Posterior cingulate gyrus (tissue), 11 donors: Measurements from ENCODE around the gene DBR1.
"Not testable (repeated sequence)": the region's sequence is repeated elsewhere in the genome, so short reads cannot be mapped to it uniquely, and the experiment has no call there.

Source experiments
- DNase-seq, 10 donors: peaks; one replicate each; pipeline versions ENCODE4 v3.0.0 to v3.0.0-alpha.2; 2020 to 2021; ENCODE audit warnings: mixed read lengths in 3 of 10
- intact Hi-C: fragments of 100-400 bp; cut with DNase I; formaldehyde crosslinking; loops from one replicate; pipeline ENCODE4 v1.15.1; 2023

Gene DBR1

DNA sequence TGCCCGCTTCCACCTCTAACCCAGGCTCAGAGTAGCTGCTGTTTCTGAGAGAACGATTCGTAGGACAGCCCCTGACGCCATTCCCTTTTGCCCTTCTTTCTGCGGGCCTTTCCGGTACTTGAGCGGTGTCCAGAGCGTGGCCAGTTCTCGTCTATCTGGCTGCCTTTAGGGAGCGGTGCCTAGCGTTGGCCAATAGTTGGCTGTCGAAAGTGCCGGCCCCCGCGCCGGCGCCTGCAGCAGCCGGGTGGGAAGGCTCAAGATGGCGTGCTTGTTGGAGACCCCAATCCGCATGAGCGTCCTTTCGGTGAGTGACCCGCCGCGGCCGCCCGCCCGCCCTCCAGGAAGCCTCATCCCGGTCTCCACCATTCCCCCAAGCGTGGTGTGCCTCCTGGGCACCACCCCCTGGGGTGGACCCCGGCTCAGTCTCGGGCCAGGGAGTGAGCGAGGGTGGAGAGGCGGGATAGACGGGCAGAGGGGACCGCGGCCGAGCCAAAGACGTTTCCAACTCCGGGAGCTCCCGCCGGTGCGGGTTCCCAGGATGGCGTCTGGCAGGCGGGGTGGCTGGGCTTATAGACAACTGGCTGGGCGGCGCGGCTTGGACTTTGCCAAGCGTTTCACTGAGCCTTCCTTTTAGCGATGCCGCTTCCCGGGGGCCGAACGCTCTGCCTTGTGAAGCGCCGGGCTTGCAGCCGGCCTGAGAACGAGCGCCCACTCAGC lies 12.7 kb upstream of the DBR1 start, which contains the start of gene ARMC8:
ARMC8 (plus strand) TSS at position 6 of the 717 bp plus-strand sequence; CDS start at position 260, 254 bp downstream.
- intact Hi-C loops: loop anchor here (10.0 kb wide), 2 partner anchors 117 to 157 kb away; partner anchors contain the start of gene MRAS
- peak; percentile 45 to 93 (median 56) for DNase-seq

DNA sequence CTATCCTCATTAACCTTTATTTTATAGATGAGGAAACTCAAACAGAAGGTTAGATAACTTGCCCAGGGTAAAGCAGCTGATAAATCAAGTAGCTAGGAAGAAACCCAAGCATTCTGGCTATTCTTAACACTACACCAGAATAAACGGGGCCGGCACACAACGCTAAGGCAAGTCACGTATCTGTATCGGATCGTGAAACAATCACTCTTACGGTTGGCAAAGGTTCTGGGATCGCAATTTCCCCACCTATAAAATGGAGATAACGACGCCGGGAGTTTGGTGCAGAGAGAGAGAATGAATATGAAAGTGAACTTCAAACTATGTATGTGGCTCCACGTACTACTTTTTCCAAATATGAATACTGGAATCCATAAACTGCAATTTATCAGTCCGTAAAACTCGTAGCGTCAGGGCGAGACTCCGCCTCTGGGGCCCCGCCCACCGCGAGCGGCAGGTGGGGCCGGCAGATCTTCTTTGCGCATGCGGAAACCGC lies 12.1 kb upstream of the DBR1 start:
- intact Hi-C loops: loop anchor here (10.0 kb wide), 2 partner anchors 118 to 158 kb away; partner anchors contain the start of gene MRAS
- DNase-seq: peak; percentile 85 to 98 (median 90)

DNA sequence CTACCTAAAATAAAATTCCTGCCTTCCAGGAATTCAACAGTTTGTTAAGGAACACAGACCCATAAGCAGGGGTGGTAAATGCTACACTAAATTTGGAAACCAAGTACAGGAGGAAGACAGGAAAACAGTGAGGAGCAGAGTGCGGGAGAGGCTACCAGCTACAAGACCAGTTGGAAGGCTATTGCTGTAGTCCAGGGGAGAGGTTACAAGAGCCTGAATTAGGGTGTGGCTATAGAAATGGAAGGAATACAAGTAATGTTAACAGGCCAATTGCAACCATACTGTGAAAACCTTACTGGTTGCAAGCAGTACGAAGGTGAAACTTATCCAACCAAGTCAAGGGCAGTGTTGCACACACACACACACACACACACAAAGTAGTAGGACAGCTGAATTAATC lies 11.5 kb upstream of the DBR1 start:
- DNase-seq: no peak
- intact Hi-C loops: loop anchor here (10.0 kb wide), 2 partner anchors 119 to 159 kb away; partner anchors contain the start of gene MRAS

DNA sequence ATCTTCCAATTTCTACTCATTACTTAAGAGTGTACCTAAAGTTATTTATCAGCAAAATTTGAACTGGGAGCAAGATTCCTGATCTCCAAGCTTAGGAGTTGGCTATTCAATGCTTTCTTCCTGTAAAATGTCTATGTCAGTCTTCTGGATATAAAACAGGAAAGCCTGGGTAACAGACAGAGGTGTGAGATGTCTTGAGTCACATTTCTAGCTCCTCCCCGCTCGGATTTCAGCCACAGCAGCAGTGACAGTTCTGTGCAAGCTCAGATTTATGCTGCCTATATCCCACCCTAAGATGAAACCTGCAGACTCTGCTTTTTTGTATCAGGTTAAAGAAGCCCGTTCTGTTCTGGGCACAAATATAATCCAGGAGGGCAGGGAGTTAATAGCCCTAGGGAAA lies 10.3 kb upstream of the DBR1 start:
- DNase-seq: no peak
- intact Hi-C loops: loop anchor here (10.0 kb wide), 2 partner anchors 120 to 160 kb away; partner anchors contain the start of gene MRAS

DNA sequence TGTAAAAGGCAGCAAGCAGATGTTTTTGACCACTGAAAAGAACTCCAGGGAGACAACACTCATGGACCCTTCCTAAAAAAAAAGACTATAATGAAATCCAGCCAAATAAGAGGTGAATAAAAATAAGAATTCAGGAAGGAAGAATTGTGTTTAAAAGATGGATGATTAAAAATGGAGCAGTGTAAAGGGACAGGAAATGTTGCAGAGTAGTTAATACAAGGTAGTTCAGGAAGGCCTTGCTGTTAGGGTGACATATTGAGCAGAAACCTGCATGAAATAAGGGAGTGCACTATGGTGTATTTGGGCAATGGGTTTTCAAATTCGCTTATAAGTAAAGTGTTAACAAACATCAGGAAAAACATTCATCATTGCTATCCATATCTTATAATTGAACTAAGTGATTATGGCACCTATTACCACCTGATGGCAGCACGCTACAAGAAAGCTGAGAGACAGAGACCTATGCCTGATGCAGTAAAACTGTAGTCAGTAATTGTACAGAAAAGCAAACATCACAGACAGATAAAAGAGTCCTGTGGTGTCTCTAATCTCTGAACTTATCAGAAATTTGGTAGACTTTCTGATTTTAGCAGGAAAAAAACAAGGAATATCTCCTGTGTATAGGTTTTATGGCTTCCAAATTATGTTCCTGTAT lies 5.8 kb upstream of the DBR1 start:
- intact Hi-C loops: loop anchor here (10.0 kb wide), 2 partner anchors 124 to 164 kb away; partner anchors contain the start of gene MRAS
- peak in 2 of 10 donors; percentile 13 to 34 for DNase-seq

DNA sequence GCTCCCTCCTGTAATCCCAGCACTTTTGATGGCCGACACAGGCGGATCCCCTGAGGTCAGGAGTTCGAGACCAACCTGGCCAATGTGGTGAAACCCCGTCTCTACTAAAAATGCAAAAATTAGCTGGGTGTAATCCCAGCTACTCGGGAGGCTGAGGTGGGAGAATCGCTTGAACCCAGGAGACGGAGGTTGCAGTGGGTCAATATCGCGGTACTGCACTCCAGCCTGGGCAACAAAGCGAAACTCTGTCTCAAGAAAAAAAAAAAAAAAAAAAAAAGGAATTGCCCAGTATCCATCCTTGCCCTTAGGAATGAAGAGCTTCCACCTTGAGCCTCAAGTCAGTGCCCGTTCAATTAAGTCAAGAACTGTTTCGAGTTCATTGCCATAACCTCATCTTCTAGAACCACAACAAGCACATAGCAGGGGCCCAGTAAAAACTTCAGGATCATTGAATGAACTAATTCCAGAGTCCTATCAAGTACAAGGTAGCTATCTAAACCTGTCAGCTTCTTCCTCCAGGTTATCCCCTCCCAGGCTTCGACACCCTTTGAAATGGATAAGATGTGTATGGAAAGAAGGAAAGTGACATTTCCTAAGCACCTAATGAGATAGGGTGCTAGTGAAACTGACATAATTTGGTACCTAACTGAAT lies 826 bp downstream of the DBR1 start:
- DNase-seq: no peak
- intact Hi-C loops: no loop called here

DNA sequence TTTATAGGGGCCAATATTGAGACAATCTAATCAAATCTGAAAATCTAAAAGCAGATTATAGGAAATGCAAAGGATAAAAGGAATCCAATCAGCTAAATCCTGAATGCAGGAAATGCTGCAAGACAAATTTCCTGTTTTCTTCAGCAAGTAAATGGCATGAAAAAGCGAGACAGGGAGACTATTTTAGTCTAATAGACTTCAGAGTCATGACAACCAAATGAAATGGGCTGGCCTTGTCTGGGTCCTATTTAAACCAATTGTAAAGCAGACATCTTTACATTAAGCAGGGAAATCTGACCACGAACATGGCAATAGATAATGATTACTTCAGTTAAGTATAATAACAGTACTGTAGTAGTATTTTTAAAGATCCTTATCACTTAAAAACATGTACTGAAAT lies 2.1 kb downstream of the DBR1 start:
- no peak for DNase-seq
- intact Hi-C loops: no loop called here

DNA sequence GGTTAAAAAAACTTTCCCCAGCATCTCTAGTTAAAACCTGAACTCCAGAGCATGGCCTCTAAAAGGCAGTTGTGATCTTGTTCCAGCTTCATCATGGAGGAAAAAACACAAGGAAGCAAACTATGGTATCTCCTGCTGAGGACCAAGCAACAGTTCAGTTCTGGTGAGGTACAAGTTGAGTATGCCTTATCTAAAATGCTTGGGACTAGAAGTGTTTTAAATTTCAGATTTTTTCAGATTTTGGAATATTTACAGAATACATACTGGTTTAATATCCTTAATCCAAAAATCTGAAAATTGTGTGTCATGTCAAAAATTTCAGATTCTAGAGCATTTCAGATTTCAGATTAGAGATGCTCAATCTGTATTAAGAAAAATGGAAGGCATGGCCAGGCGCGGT lies 9.7 kb downstream of the DBR1 start:
- no peak for DNase-seq
- intact Hi-C loops: no loop called here

DNA sequence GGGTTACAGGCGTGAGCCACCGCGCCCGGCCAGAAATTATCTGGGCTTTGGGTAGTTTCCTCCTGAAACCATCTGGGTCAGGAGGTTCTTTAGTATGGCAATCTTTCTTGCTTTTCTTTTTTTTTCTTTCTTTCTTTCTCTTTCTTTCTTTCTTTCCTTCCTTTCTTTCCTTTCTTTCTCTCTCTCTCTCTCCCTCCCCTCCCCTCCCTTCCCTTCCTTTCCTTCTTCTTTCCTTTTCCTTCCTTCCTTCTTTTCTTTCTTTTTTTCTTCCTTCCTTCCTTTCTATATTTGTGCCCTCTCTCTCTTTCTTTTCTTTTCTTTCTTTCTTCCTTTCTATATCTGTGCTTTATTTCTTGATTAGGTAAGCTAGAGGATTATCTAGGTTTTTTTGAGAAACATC lies 17.0 kb downstream of the DBR1 start:
- DNase-seq: no peak
- intact Hi-C loops: no loop called here

DNA sequence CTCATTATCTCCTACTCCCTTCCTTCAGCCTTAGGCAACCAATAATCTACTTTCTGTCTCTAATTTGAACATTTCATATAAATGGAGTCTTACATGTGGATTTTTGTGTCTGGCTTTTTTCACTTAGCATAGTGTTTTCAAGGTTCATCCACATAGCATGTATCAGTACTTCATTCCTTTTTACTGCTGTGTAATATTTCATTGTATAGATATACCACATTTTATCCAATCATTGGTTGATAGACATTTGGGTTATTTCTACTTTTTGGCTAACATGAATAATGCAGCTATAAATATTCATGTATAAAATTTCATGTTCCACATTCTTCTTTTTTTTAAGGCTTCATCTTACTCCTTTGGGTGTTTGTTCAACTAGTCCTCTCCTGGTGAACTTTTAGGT lies 20.2 kb downstream of the DBR1 start:
- intact Hi-C loops: no loop called here
- DNase-seq: no peak

DNA sequence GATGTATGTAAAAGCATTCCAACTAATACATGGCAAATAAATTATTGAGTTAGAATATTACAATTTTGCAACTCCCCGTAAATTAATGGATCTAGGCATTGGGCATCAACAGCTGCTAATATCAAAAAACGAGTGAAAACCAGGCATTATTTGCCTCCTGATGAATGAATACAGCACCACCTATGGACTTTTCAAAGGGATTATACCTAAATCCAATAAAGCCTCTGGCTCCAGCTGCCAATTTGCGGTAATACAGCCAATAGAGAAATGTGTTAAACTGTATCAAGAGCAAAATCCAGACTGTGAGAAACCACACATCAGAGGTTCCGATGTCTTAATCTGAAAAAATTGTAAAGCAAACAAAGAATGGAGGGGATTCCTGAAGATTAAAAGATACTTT lies 26.2 kb downstream of the DBR1 start:
- DNase-seq: no peak
- intact Hi-C loops: no loop called here

DNA sequence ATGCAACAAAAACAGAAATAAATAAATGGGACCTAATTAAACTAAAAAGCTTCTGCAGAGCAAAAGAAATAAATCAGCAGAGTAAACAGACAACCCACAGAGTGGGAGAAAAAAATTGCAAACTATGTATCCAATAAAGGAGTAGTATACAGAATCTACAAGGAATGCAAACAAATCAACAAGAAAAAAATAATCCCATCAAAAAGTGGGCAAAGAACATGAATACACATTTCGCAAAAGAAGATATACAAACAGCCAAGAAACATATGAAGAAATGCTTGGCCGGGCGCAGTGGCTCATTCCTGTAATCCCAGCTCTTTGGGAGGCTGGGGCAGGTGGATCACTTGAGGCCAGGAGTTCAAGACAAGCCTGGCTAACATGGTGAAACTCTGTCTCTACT lies 32.5 kb downstream of the DBR1 start:
- intact Hi-C loops, DNase-seq: not testable (repeated sequence)

DNA sequence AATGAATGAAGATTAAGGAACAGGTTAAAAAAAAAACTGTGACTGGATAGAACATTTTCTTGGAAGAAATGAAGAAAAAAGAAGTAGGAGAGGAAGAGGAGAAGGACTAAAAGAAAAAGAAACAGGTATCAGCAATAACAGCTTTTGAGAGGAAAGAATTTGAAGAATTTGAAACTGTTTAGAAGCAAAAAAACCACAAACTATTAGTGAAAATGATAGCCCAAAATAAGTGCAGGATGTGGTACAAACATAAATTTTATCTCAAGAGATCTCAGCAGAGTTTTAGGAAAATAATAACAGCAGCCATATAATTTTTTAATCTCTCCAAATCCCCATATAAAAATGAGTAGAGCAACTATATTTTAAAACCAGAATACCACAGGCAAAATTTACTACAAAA lies 33.8 kb downstream of the DBR1 start:
- no peak for DNase-seq
- intact Hi-C loops: no loop called here

DNA sequence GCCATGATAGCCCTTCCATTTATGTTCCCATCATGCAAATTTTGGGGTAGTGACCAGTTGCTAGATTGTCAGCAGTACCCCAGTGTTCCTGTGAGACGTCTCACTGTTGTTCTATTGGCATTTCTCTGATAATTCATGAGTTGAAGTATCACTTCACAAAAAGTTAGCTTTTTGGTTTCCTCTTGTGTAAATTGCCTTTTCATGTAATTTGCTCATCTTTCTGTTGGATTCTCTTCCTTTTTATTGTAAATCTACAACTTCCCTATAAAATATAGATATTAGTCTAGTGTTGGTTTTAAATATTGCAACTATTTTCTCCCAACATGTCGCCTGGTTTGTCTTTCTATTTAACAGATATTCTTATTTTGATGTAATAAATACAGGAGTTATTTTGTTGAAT lies 35.0 kb downstream of the DBR1 start:
- no peak for DNase-seq
- intact Hi-C loops: no loop called here

DNA sequence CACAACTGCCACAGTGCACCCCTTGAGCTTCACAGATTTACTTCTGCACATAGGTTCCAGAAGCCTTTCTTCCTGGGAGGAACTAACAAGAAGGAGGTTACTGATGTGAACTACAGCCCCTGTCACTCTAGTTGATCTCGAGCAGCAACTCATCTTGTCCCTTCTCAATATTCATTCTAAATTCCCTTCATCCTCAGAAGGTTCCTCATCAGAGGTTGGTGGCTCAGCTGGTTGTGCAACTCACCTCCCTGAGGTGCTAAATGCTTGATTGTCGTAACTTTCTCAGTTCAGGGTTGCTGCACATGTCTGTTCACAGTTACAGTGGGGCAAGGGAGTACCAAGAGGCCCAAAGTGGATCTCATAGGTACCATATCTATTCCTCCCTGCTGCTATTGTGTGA lies 36.9 kb downstream of the DBR1 start:
- no peak for DNase-seq
- intact Hi-C loops: no loop called here

DNA sequence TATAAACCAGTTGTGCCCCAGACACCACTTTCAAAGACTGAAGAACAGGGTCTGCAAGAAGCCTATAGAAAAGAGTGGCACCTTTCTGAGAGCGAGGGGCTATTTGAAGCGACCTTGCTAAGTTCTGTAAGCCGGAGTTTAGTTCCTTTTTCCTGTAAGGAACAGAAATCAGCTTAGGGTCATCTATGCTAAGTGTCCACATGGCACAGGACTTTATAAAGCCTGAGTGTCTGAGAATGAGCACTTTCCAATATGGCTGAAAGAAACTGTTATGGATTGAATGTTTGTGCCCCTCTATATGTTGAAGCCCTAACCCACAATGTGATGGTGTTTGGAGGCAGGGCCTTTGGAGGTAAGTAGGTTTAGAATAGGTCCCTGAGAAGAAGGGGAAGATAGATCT lies 38.5 kb downstream of the DBR1 start:
- intact Hi-C loops: no loop called here

DNA sequence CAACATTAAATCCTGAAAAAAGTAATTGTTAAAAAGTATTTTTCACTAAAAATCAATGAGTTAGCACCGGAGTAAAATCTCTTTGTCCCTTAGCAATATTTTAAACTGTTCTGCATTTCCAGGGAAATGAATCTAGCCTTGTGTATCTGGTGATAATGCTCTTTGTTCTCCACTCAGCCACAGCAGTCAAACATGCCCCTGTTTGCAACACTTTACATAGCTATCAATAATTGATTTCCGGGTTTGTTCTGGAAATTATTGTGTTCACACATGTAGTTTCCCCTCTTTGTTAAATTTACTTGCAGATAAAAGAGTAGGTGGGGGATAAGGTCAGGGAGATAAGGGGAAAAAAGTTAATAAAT lies 38.9 kb downstream of the DBR1 start:
- DNase-seq: no peak
- intact Hi-C loops: no loop called here

More for the DNA sequence above, 38.5 kb downstream of the DBR1 start:
- DNase-seq: no peak

DNA sequence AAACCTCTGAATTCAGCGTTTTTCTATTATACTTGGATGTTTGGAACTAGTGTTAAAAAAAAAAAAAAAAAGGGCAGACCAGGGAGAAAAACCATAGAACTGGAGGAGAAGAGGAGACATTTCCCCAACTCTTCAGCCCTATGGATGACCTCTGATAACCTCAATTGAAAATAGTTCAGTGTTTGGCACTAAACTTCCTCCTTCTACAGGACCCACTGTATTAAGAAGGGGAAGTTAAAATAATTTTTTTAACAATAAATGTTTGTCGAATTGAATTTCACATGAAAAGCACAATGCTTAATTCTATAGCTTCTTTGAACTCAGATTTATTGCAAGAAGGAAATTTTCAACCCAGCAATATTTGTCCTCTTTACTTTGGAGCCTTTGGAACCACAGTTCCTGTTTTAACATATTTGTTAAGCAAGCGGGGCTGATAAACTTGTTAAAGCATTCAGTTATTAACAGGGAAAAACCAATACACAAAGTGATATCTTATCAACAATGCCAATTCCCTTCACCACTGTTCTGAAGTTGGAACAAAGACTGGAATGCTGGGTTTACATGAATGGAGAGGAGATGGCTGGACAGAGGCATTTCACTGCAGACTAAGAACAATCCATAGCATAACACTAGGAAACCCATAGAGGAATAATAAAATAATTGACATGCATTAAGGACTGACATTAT lies 39.4 kb downstream of the DBR1 start:
- DNase-seq: no peak
- intact Hi-C loops: no loop called here

DNA sequence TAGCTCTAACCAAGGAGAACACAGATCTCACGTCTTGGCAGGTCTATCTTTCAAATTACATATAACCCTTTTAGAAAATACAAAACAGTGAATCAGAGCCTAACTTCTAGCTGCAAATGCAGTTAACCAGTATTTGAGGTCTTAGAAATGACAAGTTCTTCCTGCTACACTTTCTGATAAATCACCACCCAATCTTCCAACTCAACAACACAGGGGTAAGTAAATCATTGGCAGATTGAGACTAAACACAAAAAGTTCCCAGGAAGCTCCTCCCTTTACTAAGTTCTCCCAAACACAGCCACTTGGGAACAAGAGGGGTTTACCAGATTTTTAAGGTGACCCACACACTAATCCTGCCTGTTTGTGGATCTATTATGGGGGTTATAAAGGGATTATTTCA lies 42.5 kb downstream of the DBR1 start, which contains the start of gene A4GNT:
A4GNT (minus strand) TSS at position 152 of the 400 bp plus-strand sequence. CDS start 1,134 bp downstream, outside the sequence.
- intact Hi-C loops: no loop called here
- DNase-seq: no peak

DNA sequence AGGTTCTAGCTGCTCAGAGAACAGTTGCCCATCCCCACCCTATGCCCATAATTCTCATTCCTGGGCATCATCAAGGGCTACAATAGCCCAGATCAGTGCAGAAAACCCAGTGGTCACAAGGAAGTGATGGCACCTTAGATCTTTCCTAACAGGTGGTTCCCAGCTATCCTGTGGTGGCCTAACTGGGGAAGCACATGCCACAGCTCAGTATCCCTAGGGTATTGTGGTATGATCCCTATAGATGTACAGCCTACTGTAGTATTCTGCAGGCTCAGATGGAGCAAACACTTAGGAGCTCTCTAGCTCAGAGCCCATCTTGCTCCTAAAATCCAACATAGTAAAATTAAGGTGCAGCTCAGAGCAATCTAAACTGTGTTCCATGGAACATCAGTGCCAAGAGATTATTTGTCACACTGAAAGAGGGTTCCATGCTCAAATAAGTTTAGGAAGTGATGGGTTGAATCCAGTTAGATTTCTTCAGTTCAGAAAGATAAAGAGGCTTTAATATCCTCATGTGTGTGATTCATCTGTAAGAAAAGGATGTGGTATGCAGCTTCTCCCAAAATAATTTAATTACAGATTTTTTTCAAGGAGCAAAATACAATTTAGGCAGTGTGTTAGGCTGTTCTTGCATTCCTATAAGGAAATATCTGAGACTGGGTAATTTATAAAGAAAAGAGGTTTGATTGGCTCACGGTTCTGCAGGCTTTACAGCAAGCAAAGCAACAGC lies 46.9 kb downstream of the DBR1 start:
- intact Hi-C loops: no loop called here
- no peak for DNase-seq
